Neural cell (in vitro differentiated cells): Measurements from ENCODE around the gene PSEN2. TPM values are rescaled to one million over a fixed set of nuclear protein-coding genes. Genes with fewer than 3 reads are reported as not detected.
A peak's percentile ranks its signal among the peaks of the same experiment; 100 is the strongest.

Experiments
- H2AFZ ChIP-seq: fragments of 200-600, 300-800 bp; sonication (generic), shearing (Covaris generic); 2 replicates; pipeline ENCODE4 v1.6.0; 2014; ENCODE audit warnings: low read depth, mild to moderate bottlenecking, antibody characterized with exemption, low read length, moderate library complexity
- H3F3A ChIP-seq: fragments of 200-600 bp; shearing (Covaris generic); 2 replicates; pipeline ENCODE4 v1.6.1; 2016; ENCODE audit warnings: mild to moderate bottlenecking, moderate library complexity, mixed read lengths, antibody characterized with exemption, low read length; ENCODE audit not compliant: insufficient read depth, poor library complexity, severe bottlenecking
- H3K27ac ChIP-seq: fragments of 200-600, 300-800 bp; sonication (generic), shearing (Covaris generic); 2 replicates; pipeline ENCODE4 v1.5.1; 2014; ENCODE audit warnings: mild to moderate bottlenecking, low read length, moderate library complexity
- H3K27me3 ChIP-seq: fragments of 300-800, 200-600 bp; sonication (generic), shearing (Covaris generic); 2 replicates; pipeline ENCODE4 v1.6.0; 2014; ENCODE audit warnings: mild to moderate bottlenecking, low read depth, low read length, moderate library complexity; ENCODE audit not compliant: insufficient read depth
- H3K36me3 ChIP-seq: fragments of 300-800, 200-600 bp; sonication (generic), shearing (Covaris generic); 2 replicates; pipeline ENCODE4 v1.5.1; 2014; ENCODE audit warnings: mild to moderate bottlenecking, antibody characterized with exemption, low read length, moderate library complexity; ENCODE audit not compliant: insufficient read depth
- H3K4me2 ChIP-seq: fragments of 300-800, 200-600 bp; sonication (generic), shearing (Covaris generic); 2 replicates; pipeline ENCODE4 v1.6.0; 2014; ENCODE audit warnings: mild to moderate bottlenecking, low read length
- H3K4me3 ChIP-seq: fragments of 300-800, 200-600 bp; sonication (generic), shearing (Covaris generic); 2 replicates; pipeline ENCODE4 v1.5.1; 2014; ENCODE audit warnings: mild to moderate bottlenecking, low read length, moderate library complexity
- H3K79me2 ChIP-seq: fragments of 200-600 bp; shearing (Covaris generic); replicated peaks from 2 replicates; pipeline ENCODE4 v1.6.0; 2014; ENCODE audit warnings: mild to moderate bottlenecking, low read length, moderate library complexity; ENCODE audit not compliant: insufficient read depth
- H3K9ac ChIP-seq: fragments of 300-800, 200-600 bp; sonication (generic), shearing (Covaris generic); 2 replicates; pipeline ENCODE4 v1.6.1; 2016; ENCODE audit warnings: mild to moderate bottlenecking, low read length, mixed read lengths
- H3K9me2 ChIP-seq: fragments of 200-600 bp; shearing (Covaris generic); 2 replicates; pipeline ENCODE4 v1.6.1; 2016; ENCODE audit warnings: mild to moderate bottlenecking, low read length, mixed read lengths; ENCODE audit not compliant: insufficient read depth
- H3K9me3 ChIP-seq: fragments of 200-600, 300-800 bp; sonication (generic), shearing (Covaris generic); 2 replicates; pipeline ENCODE4 v1.6.1; 2016; ENCODE audit warnings: mild to moderate bottlenecking, mixed run types, low read length, moderate library complexity, mixed read lengths
- H4K20me1 ChIP-seq: fragments of 200-600 bp; shearing (Covaris generic); 2 replicates; pipeline ENCODE4 v1.6.1; 2016; ENCODE audit warnings: mild to moderate bottlenecking, mixed run types; ENCODE audit not compliant: insufficient read depth
- CTCF ChIP-seq: fragments of 450-650 bp; IDR thresholded peaks from 2 replicates; pipeline ENCODE4 v1.5.1; 2014; ENCODE audit warnings: antibody characterized with exemption, mild to moderate bottlenecking, moderate library complexity; ENCODE audit not compliant: poor library complexity, severe bottlenecking
- EP300 ChIP-seq: fragments of 450-650 bp; conservative IDR thresholded peaks from 2 replicates; pipeline ENCODE4 v1.6.1; 2014; ENCODE audit warnings: antibody characterized with exemption, mild to moderate bottlenecking, moderate library complexity; ENCODE audit not compliant: poor library complexity, severe bottlenecking
- EZH2 ChIP-seq: fragments of 200-600, 300-800 bp; shearing (Covaris generic), sonication (generic); IDR thresholded peaks from 2 replicates; pipeline ENCODE4 v1.6.1; 2014; ENCODE audit warnings: antibody characterized with exemption, low read length, borderline replicate concordance, mild to moderate bottlenecking; ENCODE audit not compliant: insufficient read depth, poor library complexity, severe bottlenecking
- MXI1 ChIP-seq: fragments of 450-650 bp; conservative IDR thresholded peaks from 2 replicates; pipeline ENCODE4 v1.6.1; 2014; ENCODE audit warnings: antibody characterized with exemption, mild to moderate bottlenecking; ENCODE audit not compliant: poor library complexity, severe bottlenecking
- POLR2AphosphoS5 ChIP-seq: IDR thresholded peaks from 2 replicates; pipeline ENCODE4 v1.6.1; 2012
- RAD21 ChIP-seq: fragments of 450-650 bp; conservative IDR thresholded peaks from 2 replicates; pipeline ENCODE4 v1.6.1; 2014; ENCODE audit warnings: antibody characterized with exemption, mild to moderate bottlenecking, moderate library complexity
- REST ChIP-seq: IDR thresholded peaks from 2 replicates; pipeline ENCODE4 v1.6.1; 2012; ENCODE audit warnings: borderline replicate concordance
- SMC3 ChIP-seq: fragments of 450-650 bp; conservative IDR thresholded peaks from 2 replicates; pipeline ENCODE4 v1.6.1; 2014; ENCODE audit warnings: antibody characterized with exemption, mild to moderate bottlenecking, moderate library complexity; ENCODE audit not compliant: poor library complexity
- TAF1 ChIP-seq: IDR thresholded peaks from 2 replicates; pipeline ENCODE4 v1.6.1; 2012; ENCODE audit warnings: low read depth
- polyA plus RNA-seq: library from polyadenylated mRNA; depleted of rRNA; stranded (reverse); fragments of >200 nt; gene quantifications from 2 replicates; pipeline ENCODE4 v1.2.3, GENCODE V29; 2014

Gene PSEN2
- polyA plus RNA-seq, 1 donor from 2014 or later = 12.9 TPM

DNA sequence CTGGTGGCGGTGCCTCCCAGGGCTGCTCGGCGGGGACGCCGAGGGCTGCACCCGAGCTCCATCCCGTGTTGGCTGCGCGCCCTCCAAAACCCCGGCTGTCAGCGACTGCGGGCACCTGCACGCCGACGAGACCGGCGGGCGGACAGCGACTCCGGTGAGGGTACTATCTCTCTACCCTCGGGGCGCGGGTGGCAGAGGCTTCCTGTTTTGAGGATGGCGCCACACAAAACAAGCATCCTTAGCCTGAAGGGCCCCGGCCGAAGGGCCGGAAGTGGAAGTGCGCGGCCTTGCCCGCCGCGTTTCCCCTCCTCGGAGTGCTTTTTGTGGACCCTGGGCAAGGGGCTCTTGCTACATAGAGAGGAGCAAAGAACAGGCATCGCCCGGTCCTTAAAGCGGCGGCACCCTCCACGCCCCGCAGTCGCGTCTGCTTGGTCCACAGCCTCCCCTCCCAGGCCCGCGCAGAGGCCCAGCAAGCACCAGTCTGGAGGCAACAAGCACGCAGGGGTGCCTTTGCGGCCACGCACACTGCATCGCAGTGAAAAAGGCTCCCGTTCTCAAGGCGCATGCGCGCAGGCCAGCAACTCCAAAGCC, 69.1 kb downstream of the PSEN2 start:
- H3F3A ChIP-seq = no peaks in the 10 kb centered on the region
- H3K9ac ChIP-seq = peak overlapping the region; percentile 86
- no peaks in the 10 kb centered on the region for H3K9me2 ChIP-seq
- TF ChIP-seq TAF1 = peak; percentile 86
- TF ChIP-seq SMC3 = peak; percentile 35
- no peak for TF ChIP-seq MXI1
- TF ChIP-seq POLR2AphosphoS5 = peak; percentile 90
- TF ChIP-seq EZH2 = no peak
- no peak for TF ChIP-seq REST
- peak; percentile 21 for TF ChIP-seq RAD21
- TF ChIP-seq CTCF = no peak
- TF ChIP-seq EP300 = no peak
- H3K9me3 ChIP-seq = no peaks in the 10 kb centered on the region
- H2AFZ ChIP-seq = peak overlapping the region; percentile 99
- H3K79me2 ChIP-seq = no peaks in the 10 kb centered on the region
- H3K4me2 ChIP-seq = peak overlapping the region; percentile 79
- H3K27me3 ChIP-seq = no peaks in the 10 kb centered on the region
- no peaks in the 10 kb centered on the region for H4K20me1 ChIP-seq
- H3K36me3 ChIP-seq = no peaks in the 10 kb centered on the region
- peak overlapping the region; percentile 93 for H3K27ac ChIP-seq
- H3K4me3 ChIP-seq = peak overlapping the region; percentile 88

DNA sequence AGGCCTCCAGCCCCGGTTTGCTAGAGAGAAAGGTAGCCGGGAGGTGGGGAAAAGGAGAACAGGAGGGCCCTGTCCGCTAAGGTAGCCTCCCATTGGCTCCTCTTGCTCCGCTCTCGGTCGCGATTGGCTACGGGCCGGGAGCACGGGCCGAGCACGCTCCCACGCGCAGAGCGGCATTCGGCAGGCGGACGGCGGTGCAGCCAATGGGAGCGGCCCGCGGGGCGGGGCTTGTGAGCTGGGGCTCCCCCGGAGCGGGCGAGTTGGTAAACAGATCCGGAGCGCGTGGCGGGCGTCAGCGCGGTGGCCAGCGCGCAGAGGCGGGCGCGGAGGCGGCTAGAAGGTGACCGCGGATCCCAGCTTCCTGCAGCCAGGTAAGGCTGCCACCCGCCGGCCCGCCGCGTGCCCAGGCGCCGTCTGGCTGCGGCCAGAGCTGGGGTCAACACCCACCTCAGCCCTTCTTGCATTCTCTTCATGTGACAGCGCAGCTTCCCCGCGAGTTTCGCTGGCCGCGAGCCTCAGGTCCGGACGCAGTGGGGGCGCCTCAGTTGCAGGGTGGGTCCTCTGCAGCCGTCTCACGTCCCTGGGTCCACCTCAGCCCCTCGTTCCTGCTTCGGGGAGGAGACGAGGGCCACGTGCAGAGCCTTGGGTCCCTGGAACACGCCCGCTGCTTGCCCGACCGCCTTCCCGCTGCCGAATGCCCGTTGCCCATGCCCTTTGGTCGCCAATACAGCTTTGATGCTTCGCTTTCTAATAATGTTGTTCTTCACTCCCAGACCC, 69.8 kb downstream of the PSEN2 start, which contains the start of gene COQ8A:
Gene COQ8A (plus strand): TSS at position 266 of the 777 bp plus-strand sequence. CDS start 21,092 bp downstream, outside the sequence.
- no peaks in the 10 kb centered on the region for H3K27me3 ChIP-seq
- peak within 1 kb of the TSS; percentile 93 for H3K27ac ChIP-seq
- peak within 1 kb of the TSS; percentile 80 for H3K4me2 ChIP-seq
- TF ChIP-seq CTCF (peak; percentile 38), SMC3 (peak; percentile 55), RAD21 (peak; percentile 44), EZH2 (no peak), POLR2AphosphoS5 (no peak), TAF1 (no peak), EP300 (no peak), REST (no peak), MXI1 (peak; percentile 95)
- no peaks in the 10 kb centered on the region for H3K9me3 ChIP-seq
- no peaks in the 10 kb centered on the region for H3F3A ChIP-seq
- H3K4me3 ChIP-seq = peak within 1 kb of the TSS; percentile 88
- H3K9me2 ChIP-seq = no peaks in the 10 kb centered on the region
- H3K9ac ChIP-seq = peak within 1 kb of the TSS; percentile 86
- H3K36me3 ChIP-seq = no peaks in the 10 kb centered on the region
- H3K79me2 ChIP-seq = no peaks in the 10 kb centered on the region
- H4K20me1 ChIP-seq = no peaks in the 10 kb centered on the region
- peak within 1 kb of the TSS; percentile 99 for H2AFZ ChIP-seq
